HepG2 (cell line): ENCODE measurements around the gene MRPL14. TPM values are rescaled to one million over a fixed set of nuclear protein-coding genes. Genes with fewer than 3 reads are reported as not detected.

Experiments
- ATAC-seq: fragments of 200-7000 bp; cut with Tn5 transposase; 3 replicates; pipeline ENCODE4 v1.9.1; 2020; ENCODE audit warnings: mild to moderate bottlenecking, moderate library complexity
- BruUV-seq: library from RNA; stranded (reverse); fragments of 400-500 nt; replicated peaks from 2 replicates; lab custom pipeline; 2021; lab: Mats Ljungman, UMichigan
- CTCF ChIA-PET: fragments of 300-600 bp; formaldehyde crosslinking; extraction: SDS; loops from one replicate; lab custom pipeline; 2021; ENCODE audit warnings: low total read pairs, inconsistent platforms, low intra/inter-chr PET ratio; lab: Yijun Ruan, JAX
- POLR2A ChIA-PET: fragments of 350-600 bp; sonication (Branson Sonifier 250); formaldehyde crosslinking; loops from one replicate; lab custom pipeline; 2020; ENCODE audit warnings: antibody characterized with exemption, inconsistent platforms; lab: Yijun Ruan, JAX
- DNase-seq: peaks from one replicate; pipeline ENCODE4 v3.0.0-alpha.2; 2015; ENCODE audit warnings: low spot score
- FAIRE-seq: peaks from 3 replicates; lab custom pipeline; 2011; peaks lifted over from hg19 to GRCh38; lab: Jason Lieb, UNC
- H2AFZ ChIP-seq: one replicate; pipeline ENCODE4 v1.6.1; 2011; ENCODE audit warnings: low read length, inconsistent platforms
- H3K27ac ChIP-seq: fragments of 300-600 bp; 3 replicates; pipeline ENCODE4 v1.8.0; 2011; ENCODE audit warnings: mixed run types, mild to moderate bottlenecking, mixed read lengths, low read length, inconsistent platforms; ENCODE audit not compliant: insufficient read depth; ENCODE audit errors: extremely low read length
- H3K27me3 ChIP-seq, 2 experiments: fragments of 200-600 bp in 1 of 2; 2 replicates in 1 of 2; 3 replicates in 1 of 2; pipeline versions ENCODE4 v1.6.0 to v1.8.0; 2011; ENCODE audit warnings: low read length in 2 of 2, mild to moderate bottlenecking in 2 of 2, moderate library complexity in 2 of 2, inconsistent platforms in 1 of 2; ENCODE audit not compliant: insufficient read depth in 2 of 2, control insufficient read depth in 1 of 2
- H3K36me3 ChIP-seq, 2 experiments: fragments of 200-600 bp in 1 of 2; replicated peaks in 1 of 2; 2 replicates in 1 of 2; 3 replicates in 1 of 2; pipeline versions ENCODE4 v1.5.1 to v1.8.0; 2011; ENCODE audit warnings: low read length in 2 of 2, inconsistent platforms in 1 of 2; ENCODE audit not compliant: insufficient read depth in 2 of 2, control insufficient read depth in 1 of 2
- H3K4me1 ChIP-seq: 2 replicates; pipeline ENCODE4 v1.5.1; 2012; ENCODE audit warnings: low read length, inconsistent platforms; ENCODE audit not compliant: insufficient read depth
- H3K4me2 ChIP-seq: 2 replicates; pipeline ENCODE4 v1.6.0; 2011; ENCODE audit warnings: low read depth, low read length, inconsistent platforms
- H3K4me3 ChIP-seq, 3 experiments: fragments of 200-600 bp in 1 of 3; sonication (generic), shearing (Covaris generic) in 1 of 3; replicated peaks in 1 of 3; 2 replicates each; pipeline ENCODE4 v1.5.1; 2011 to 2016; ENCODE audit warnings: low read length in 3 of 3, inconsistent platforms in 2 of 3, low read depth in 2 of 3, mild to moderate bottlenecking in 2 of 3, control low read depth in 1 of 3, mixed read lengths in 1 of 3; ENCODE audit not compliant: insufficient read depth in 1 of 3
- H3K79me2 ChIP-seq: one replicate; pipeline ENCODE4 v1.6.1; 2011; ENCODE audit warnings: low read length, inconsistent platforms; ENCODE audit not compliant: insufficient read depth
- H3K9ac ChIP-seq: 2 replicates; pipeline ENCODE4 v1.6.0; 2011; ENCODE audit warnings: mild to moderate bottlenecking, low read depth, low read length, inconsistent platforms; ENCODE audit not compliant: insufficient read depth
- H3K9me3 ChIP-seq: 2 replicates; pipeline ENCODE4 v1.5.1; 2012; ENCODE audit warnings: mild to moderate bottlenecking, low read length
- H4K20me1 ChIP-seq: 2 replicates; pipeline ENCODE4 v1.6.0; 2011; ENCODE audit warnings: inconsistent platforms, mild to moderate bottlenecking, low read length, moderate library complexity; ENCODE audit not compliant: insufficient read depth
- DRAP1 ChIP-seq: IDR thresholded peaks from 2 replicates; pipeline ENCODE4 v1.6.1; 2016; ENCODE audit warnings: missing genetic modification reagents, missing compliant biosample characterization
- IKZF5 ChIP-seq: IDR thresholded peaks from 2 replicates; pipeline ENCODE4 v1.6.1; 2018; ENCODE audit warnings: missing genetic modification reagents, mild to moderate bottlenecking, missing compliant biosample characterization
- MAZ ChIP-seq, 2 experiments: sonication (generic) in 1 of 2; formaldehyde crosslinking in 1 of 2; IDR thresholded peaks; 2 replicates each; pipeline versions ENCODE4 v1.5.0 to v1.6.1; 2012 to 2020; ENCODE audit warnings: low read depth in 2 of 2, mild to moderate bottlenecking in 2 of 2, borderline replicate concordance in 1 of 2, improper control_type of control experiment in 1 of 2, low read length in 1 of 2, missing genetic modification reagents in 1 of 2, moderate library complexity in 1 of 2
- NFYC ChIP-seq: IDR thresholded peaks from 2 replicates; pipeline ENCODE4 v1.6.1; 2016; ENCODE audit warnings: missing genetic modification reagents, missing compliant biosample characterization
- XRCC5 ChIP-seq: fragments of 200-400 bp; formaldehyde crosslinking; optimal IDR thresholded peaks from 2 replicates; pipeline ENCODE3; 2017; ENCODE audit warnings: mild to moderate bottlenecking, low read length
- WGBS: methylation state at CpG from one replicate; pipeline ENCODE4 v1.1.6; 2017; ENCODE audit warnings: low lambda C conversion rate; 5-methylcytosine and 5-hydroxymethylcytosine counted together
- in situ Hi-C: cut with HindIII; loops from 2 replicates; pipeline ENCODE4 v1.10.0; 2017; ENCODE audit warnings: low pct_unique_long_range_greater_than_20kb; ENCODE audit not compliant: extremely low pct_ligation_motif_present
- intact Hi-C: fragments of 100-400 bp; cut with micrococcal nuclease; formaldehyde crosslinking; loops from one replicate; pipeline ENCODE4 v1.10.0; 2022; ENCODE audit not compliant: unreplicated experiment
- polyA plus RNA-seq, 8 experiments: library from polyadenylated mRNA; depleted of rRNA in 3 of 8; stranded (reverse) in 7 of 8; unstranded in 1 of 8; fragments of >200 nt; fragmentation: Illumina TruSeq in 4 of 8; extraction: Trizol in 4 of 8; gene quantifications; 2 replicates each; pipeline versions ENCODE4 v1.2.1 to v1.2.3, GENCODE V29; 2011 to 2016; ENCODE audit warnings: low read depth in 4 of 8, missing spikeins in 1 of 8, mixed read lengths in 1 of 8; ENCODE audit not compliant: insufficient read depth in 1 of 8
- total RNA-seq, 5 experiments: library from RNA; depleted of rRNA; stranded (reverse); fragments of >200 nt; fragmentation: Illumina TruSeq; extraction: Trizol; gene quantifications; 2 replicates each; pipeline ENCODE4 v1.2.3, GENCODE V29; 2016; ENCODE audit warnings: low read depth in 1 of 5

The MRPL14 gene
- total and polyA plus RNA-seq, 2 of the 13 experiments (the other 11 are each of a cell fraction or from before 2014, with no cell fraction given) = 157 to 178 TPM

GRCh38 chr6:44131892-44132291 is 4.6 kb upstream of the MRPL14 start:
- H3K9ac ChIP-seq = no peak overlapping the region
- no peak overlapping the region for H2AFZ ChIP-seq
- no peak overlapping the region for H3K4me2 ChIP-seq
- no peak for TF ChIP-seq XRCC5
- TF ChIP-seq IKZF5 (CRISPR knock-in tag) = no peak
- no peak for TF ChIP-seq DRAP1 (CRISPR knock-in tag)
- TF ChIP-seq NFYC (CRISPR knock-in tag) = no peak
- no peak for TF ChIP-seq MAZ (IDR thresholded peaks at IDR 0.05; ENCODE audit: borderline replicate concordance, low read depth, low read length)
- no peak for TF ChIP-seq MAZ (CRISPR knock-in tag; IDR thresholded peaks at IDR 0.05; ENCODE audit: low read depth)
- peaks cover 5 to 23% of the 10 kb centered on the region in 2 experiments for H3K36me3 ChIP-seq
- DNase-seq (no peak), ATAC-seq (no peak), FAIRE-seq (no peak)
- ChIA-PET CTCF (no interaction called here), POLR2A (interaction anchor here (1.2 to 3.7 kb wide), 6 partner anchors 12 to 115 kb away, joined by 3 to 16 read pairs (median 10); partner anchors contain the start of gene HSP90AB1)
- H3K27me3 ChIP-seq = no peaks in the 10 kb centered on the region; a peak in 1 of 5 replicates
- H4K20me1 ChIP-seq = peaks cover 7% of the 10 kb centered on the region
- H3K27ac ChIP-seq = no peak overlapping the region
- H3K9me3 ChIP-seq = no peaks in the 10 kb centered on the region
- peaks cover 44% of the 10 kb centered on the region for H3K79me2 ChIP-seq
- intact Hi-C loops = loop anchor here (5.0 kb wide), 1 partner anchor 35 kb away; no protein-coding TSS in a partner anchor
- BruUV-seq = no TSS peak
- 96% methylated on average over 2 of the region's 2 CpGs for WGBS
- H3K4me1 ChIP-seq = peaks cover 57% of the 10 kb centered on the region
- in situ Hi-C loops = no loop called here
- H3K4me3 ChIP-seq = no peak overlapping the region
